HG03520 (cell line): ENCODE measurements around the gene PCDHA6.
"Not testable (repeated sequence)": the region's sequence is repeated elsewhere in the genome, so short reads cannot be mapped to it uniquely, and the experiment has no call there.

Source experiments
- ATAC-seq: cut with Tn5 transposase; IDR thresholded peaks from one replicate; pipeline ENCODE4 v1.9.1; 2021; ENCODE audit warnings: mild to moderate bottlenecking, moderate library complexity; ENCODE audit not compliant: unreplicated experiment

Gene PCDHA6

GRCh38 chr5:140857177-140857986 lies 29.6 kb downstream of the PCDHA6 start:
- ATAC-seq, result no peak

DNA sequence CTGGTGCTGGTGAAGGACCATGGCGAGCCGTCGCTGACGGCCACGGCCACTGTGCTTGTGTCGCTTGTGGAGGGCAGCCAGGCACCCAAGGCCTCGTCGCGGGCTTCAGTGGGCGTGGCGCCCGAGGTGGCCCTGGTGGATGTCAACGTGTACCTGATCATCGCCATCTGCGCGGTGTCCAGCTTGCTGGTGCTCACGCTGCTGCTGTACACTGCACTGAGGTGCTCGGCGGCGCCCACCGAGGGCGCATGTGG lies 30.2 kb downstream of the PCDHA6 start:
- ATAC-seq, result no peak

GRCh38 chr5:140862441-140863295 lies 34.9 kb downstream of the PCDHA6 start:
- no peak for ATAC-seq

GRCh38 chr5:140868721-140869554 lies 41.2 kb downstream of the PCDHA6 start, which contains the start of gene PCDHA11:
Gene PCDHA11 (plus strand): TSS chr5:140868957. CDS start chr5:140869104, 147 bp downstream.
- no peak for ATAC-seq

GRCh38 chr5:140869555-140869886 lies 41.8 kb downstream of the PCDHA6 start:
- ATAC-seq, result no peak

DNA sequence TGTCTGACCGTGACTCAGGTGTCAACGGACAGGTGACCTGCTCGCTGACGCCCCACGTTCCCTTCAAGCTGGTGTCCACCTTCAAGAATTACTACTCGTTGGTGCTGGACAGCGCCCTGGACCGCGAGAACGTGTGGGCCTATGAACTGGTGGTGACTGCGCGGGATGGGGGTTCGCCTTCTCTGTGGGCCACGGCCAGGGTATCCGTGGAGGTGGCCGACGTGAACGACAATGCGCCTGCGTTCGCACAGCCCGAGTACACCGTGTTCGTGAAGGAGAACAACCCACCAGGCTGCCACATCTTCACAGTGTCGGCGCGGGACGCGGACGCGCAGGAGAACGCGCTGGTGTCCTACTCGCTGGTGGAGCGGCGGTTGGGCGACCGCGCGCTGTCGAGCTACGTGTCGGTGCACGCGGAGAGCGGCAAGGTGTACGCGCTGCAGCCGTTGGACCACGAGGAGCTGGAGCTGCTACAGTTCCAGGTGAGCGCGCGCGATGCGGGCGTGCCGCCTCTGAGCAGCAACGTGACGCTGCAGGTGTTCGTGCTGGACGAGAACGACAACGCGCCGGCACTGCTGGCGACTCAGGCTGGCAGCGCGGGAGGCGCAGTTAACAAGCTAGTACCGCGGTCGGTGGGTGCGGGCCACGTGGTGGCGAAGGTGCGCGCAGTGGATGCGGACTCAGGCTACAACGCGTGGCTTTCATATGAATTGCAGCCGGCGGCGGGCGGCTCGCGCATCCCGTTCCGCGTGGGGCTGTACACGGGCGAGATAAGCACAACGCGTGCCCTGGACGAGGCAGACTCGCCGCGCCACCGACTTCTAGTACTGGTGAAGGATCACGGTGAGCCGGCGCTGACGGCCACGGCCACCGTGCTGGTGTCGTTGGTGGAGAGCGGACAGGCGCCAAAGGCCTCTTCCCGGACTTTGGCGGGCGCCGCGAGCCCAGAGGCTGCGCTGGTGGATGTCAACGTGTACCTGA lies 42.8 kb downstream of the PCDHA6 start:
- ATAC-seq, result no peak

DNA sequence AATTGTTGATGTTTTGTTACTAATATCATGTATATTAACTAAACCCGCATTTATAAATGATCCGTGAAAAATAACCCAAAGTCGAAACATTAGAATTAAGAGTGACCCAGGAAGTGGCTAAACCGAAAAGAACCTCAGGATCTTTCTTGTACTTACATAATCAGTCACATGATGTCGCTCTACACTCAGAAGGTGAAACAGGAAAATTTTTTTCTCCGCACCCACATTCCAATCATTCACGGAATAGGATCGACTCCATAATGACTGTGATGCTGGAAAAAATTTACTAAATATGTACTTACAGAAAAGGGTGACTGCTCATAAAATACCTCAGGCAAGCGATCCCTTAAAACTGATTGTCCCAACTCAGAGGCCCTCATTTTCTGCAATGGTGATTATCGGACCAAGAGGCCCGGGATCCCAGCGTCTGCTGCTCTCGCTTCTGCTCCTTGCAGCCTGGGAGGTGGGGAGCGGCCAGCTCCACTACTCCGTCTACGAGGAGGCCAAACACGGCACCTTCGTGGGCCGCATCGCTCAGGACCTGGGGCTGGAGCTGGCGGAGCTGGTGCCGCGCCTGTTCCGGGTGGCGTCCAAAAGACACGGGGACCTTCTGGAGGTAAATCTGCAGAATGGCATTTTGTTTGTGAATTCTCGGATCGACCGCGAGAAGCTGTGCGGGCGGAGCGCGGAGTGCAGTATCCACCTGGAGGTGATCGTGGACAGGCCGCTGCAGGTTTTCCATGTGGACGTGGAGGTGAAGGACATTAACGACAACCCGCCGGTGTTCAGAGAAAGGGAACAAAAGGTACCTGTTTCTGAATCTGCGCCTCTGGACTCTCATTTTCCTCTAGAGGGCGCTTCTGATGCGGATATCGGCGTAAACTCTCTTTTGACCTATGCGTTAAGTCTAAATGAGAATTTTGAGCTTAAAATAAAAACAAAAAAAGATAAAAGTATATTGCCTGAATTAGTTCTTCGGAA lies 47.6 kb downstream of the PCDHA6 start, which contains the start of gene PCDHA12:
Gene PCDHA12, plus strand, starts transcription at position 224 of the 981 bp plus-strand sequence. Its CDS starts 165 bp downstream, at position 389.
- no peak for ATAC-seq

GRCh38 chr5:140876541-140877261 lies 48.9 kb downstream of the PCDHA6 start:
- not testable (repeated sequence) for ATAC-seq

DNA sequence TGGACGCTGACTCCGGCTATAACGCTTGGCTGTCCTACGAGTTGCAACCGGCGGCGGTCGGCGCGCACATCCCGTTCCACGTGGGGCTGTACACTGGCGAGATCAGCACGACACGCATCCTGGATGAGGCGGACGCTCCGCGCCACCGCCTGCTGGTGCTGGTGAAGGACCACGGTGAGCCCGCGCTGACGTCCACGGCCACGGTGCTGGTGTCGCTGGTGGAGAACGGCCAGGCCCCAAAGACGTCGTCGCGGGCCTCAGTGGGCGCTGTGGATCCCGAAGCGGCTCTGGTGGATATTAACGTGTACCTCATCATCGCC lies 49.5 kb downstream of the PCDHA6 start:
- no peak for ATAC-seq
